ENCODE measurements around the gene NEK7.

The NEK7 gene

GRCh38 chr1:198258491-198258890, 101.7 kb downstream of the NEK7 start:
- Histone ChIP-seq H3K36me3 (ENCODE audit: control insufficient read depth, insufficient read depth, low read length) (no peaks in the 10 kb centered on the region), H3K9ac (ENCODE audit: low read length) (no peak overlapping the region), H3K9me3 (ENCODE audit: control insufficient read depth, insufficient read depth, low read depth, low read length) (no peaks in the 10 kb centered on the region), H3K27me3 (ENCODE audit: control insufficient read depth, insufficient read depth, low read length) (no peaks in the 10 kb centered on the region), H3K4me3 (ENCODE audit: low read depth, low read length) (no peak overlapping the region), H3K4me1 (ENCODE audit: control insufficient read depth, insufficient read depth, low read length) (peaks cover 7% of the 10 kb centered on the region; the same call in 1 of the 2 replicates), H3K27ac (ENCODE audit: low read depth, low read length) (no peak overlapping the region)

- Histone ChIP-seq H3K9ac (ENCODE audit: low read length) (no peak overlapping the region), H3K9me3 (ENCODE audit: control insufficient read depth, insufficient read depth, low read depth, low read length) (no peaks in the 10 kb centered on the region), H3K27me3 (ENCODE audit: control insufficient read depth, insufficient read depth, low read length) (no peaks in the 10 kb centered on the region), H3K4me3 (ENCODE audit: low read depth, low read length) (no peak overlapping the region), H3K4me1 (ENCODE audit: control insufficient read depth, insufficient read depth, low read length) (peaks cover 7% of the 10 kb centered on the region; the same call in 1 of the 2 replicates), H3K36me3 (ENCODE audit: control insufficient read depth, insufficient read depth, low read length) (no peaks in the 10 kb centered on the region), H3K27ac (ENCODE audit: low read depth, low read length) (no peak overlapping the region)
Observed at GRCh38 chr1:198259333-198260074, 102.7 kb downstream of the NEK7 start.

- no peaks in the 10 kb centered on the region for H3K36me3 ChIP-seq (ENCODE audit: control insufficient read depth, insufficient read depth, low read length)
- no peaks in the 10 kb centered on the region for H3K9me3 ChIP-seq (ENCODE audit: control insufficient read depth, insufficient read depth, low read depth, low read length)
- H3K9ac ChIP-seq (ENCODE audit: low read length): no peak overlapping the region
- no peaks in the 10 kb centered on the region for H3K27me3 ChIP-seq (ENCODE audit: control insufficient read depth, insufficient read depth, low read length)
- H3K4me1 ChIP-seq (ENCODE audit: control insufficient read depth, insufficient read depth, low read length): no peaks in the 10 kb centered on the region; the same call in 1 of the 2 replicates
- no peak overlapping the region for H3K4me3 ChIP-seq (ENCODE audit: low read depth, low read length)
- H3K27ac ChIP-seq (ENCODE audit: low read depth, low read length): no peak overlapping the region
Observed at GRCh38 chr1:198261886-198262285, 105.1 kb downstream of the NEK7 start.

- Histone ChIP-seq H3K27ac (ENCODE audit: low read depth, low read length) (no peak overlapping the region), H3K27me3 (ENCODE audit: control insufficient read depth, insufficient read depth, low read length) (no peaks in the 10 kb centered on the region), H3K4me3 (ENCODE audit: low read depth, low read length) (no peak overlapping the region), H3K9me3 (ENCODE audit: control insufficient read depth, insufficient read depth, low read depth, low read length) (no peaks in the 10 kb centered on the region), H3K36me3 (ENCODE audit: control insufficient read depth, insufficient read depth, low read length) (no peaks in the 10 kb centered on the region), H3K4me1 (ENCODE audit: control insufficient read depth, insufficient read depth, low read length) (peaks cover 3% of the 10 kb centered on the region; the same call in 1 of the 2 replicates), H3K9ac (ENCODE audit: low read length) (no peak overlapping the region)
Observed at GRCh38 chr1:198263186-198263585, 106.4 kb downstream of the NEK7 start.

- H3K27me3 ChIP-seq (ENCODE audit: control insufficient read depth, insufficient read depth, low read length): no peaks in the 10 kb centered on the region
- no peak overlapping the region for H3K27ac ChIP-seq (ENCODE audit: low read depth, low read length)
- no peak overlapping the region for H3K4me3 ChIP-seq (ENCODE audit: low read depth, low read length)
- no peak overlapping the region for H3K9ac ChIP-seq (ENCODE audit: low read length)
- H3K36me3 ChIP-seq (ENCODE audit: control insufficient read depth, insufficient read depth, low read length): no peaks in the 10 kb centered on the region
- peaks cover 3% of the 10 kb centered on the region; the same call in 1 of the 2 replicates for H3K4me1 ChIP-seq (ENCODE audit: control insufficient read depth, insufficient read depth, low read length)
- no peaks in the 10 kb centered on the region for H3K9me3 ChIP-seq (ENCODE audit: control insufficient read depth, insufficient read depth, low read depth, low read length)
Observed at GRCh38 chr1:198264282-198264681, 107.5 kb downstream of the NEK7 start.

- Histone ChIP-seq H3K27me3 (ENCODE audit: control insufficient read depth, insufficient read depth, low read length) (no peaks in the 10 kb centered on the region), H3K27ac (ENCODE audit: low read depth, low read length) (no peak overlapping the region), H3K9ac (ENCODE audit: low read length) (no peak overlapping the region), H3K4me1 (ENCODE audit: control insufficient read depth, insufficient read depth, low read length) (peaks cover 3% of the 10 kb centered on the region; the same call in 1 of the 2 replicates), H3K4me3 (ENCODE audit: low read depth, low read length) (no peak overlapping the region), H3K9me3 (ENCODE audit: control insufficient read depth, insufficient read depth, low read depth, low read length) (no peaks in the 10 kb centered on the region), H3K36me3 (ENCODE audit: control insufficient read depth, insufficient read depth, low read length) (no peaks in the 10 kb centered on the region)
Observed at GRCh38 chr1:198265073-198265661, 108.4 kb downstream of the NEK7 start.

GRCh38 chr1:198267056-198267455, 110.3 kb downstream of the NEK7 start:
- H3K9me3 ChIP-seq (ENCODE audit: control insufficient read depth, insufficient read depth, low read depth, low read length): no peaks in the 10 kb centered on the region
- no peaks in the 10 kb centered on the region for H3K36me3 ChIP-seq (ENCODE audit: control insufficient read depth, insufficient read depth, low read length)
- H3K27ac ChIP-seq (ENCODE audit: low read depth, low read length): no peak overlapping the region

GRCh38 chr1:198267921-198268320, 111.1 kb downstream of the NEK7 start:
- Histone ChIP-seq H3K27me3 (ENCODE audit: control insufficient read depth, insufficient read depth, low read length) (no peaks in the 10 kb centered on the region), H3K27ac (ENCODE audit: low read depth, low read length) (no peak overlapping the region), H3K4me1 (ENCODE audit: control insufficient read depth, insufficient read depth, low read length) (peaks cover 3% of the 10 kb centered on the region; the same call in 1 of the 2 replicates), H3K9me3 (ENCODE audit: control insufficient read depth, insufficient read depth, low read depth, low read length) (no peaks in the 10 kb centered on the region), H3K4me3 (ENCODE audit: low read depth, low read length) (no peak overlapping the region), H3K9ac (ENCODE audit: low read length) (no peak overlapping the region), H3K36me3 (ENCODE audit: control insufficient read depth, insufficient read depth, low read length) (no peaks in the 10 kb centered on the region)

More at GRCh38 chr1:198267056-198267455, 110.3 kb downstream of the NEK7 start:
- Histone ChIP-seq H3K4me1 (ENCODE audit: control insufficient read depth, insufficient read depth, low read length) (peaks cover 3% of the 10 kb centered on the region; the same call in 1 of the 2 replicates), H3K4me3 (ENCODE audit: low read depth, low read length) (no peak overlapping the region), H3K9ac (ENCODE audit: low read length) (no peak overlapping the region), H3K27me3 (ENCODE audit: control insufficient read depth, insufficient read depth, low read length) (no peaks in the 10 kb centered on the region)

GRCh38 chr1:198268784-198269645, 112.2 kb downstream of the NEK7 start:
- Histone ChIP-seq H3K27ac (ENCODE audit: low read depth, low read length) (no peak overlapping the region), H3K9me3 (ENCODE audit: control insufficient read depth, insufficient read depth, low read depth, low read length) (no peaks in the 10 kb centered on the region), H3K27me3 (ENCODE audit: control insufficient read depth, insufficient read depth, low read length) (no peaks in the 10 kb centered on the region), H3K4me3 (ENCODE audit: low read depth, low read length) (no peak overlapping the region), H3K9ac (ENCODE audit: low read length) (no peak overlapping the region), H3K4me1 (ENCODE audit: control insufficient read depth, insufficient read depth, low read length) (peaks cover 3% of the 10 kb centered on the region; the same call in 1 of the 2 replicates), H3K36me3 (ENCODE audit: control insufficient read depth, insufficient read depth, low read length) (no peaks in the 10 kb centered on the region)

- Histone ChIP-seq H3K36me3 (ENCODE audit: control insufficient read depth, insufficient read depth, low read length) (no peaks in the 10 kb centered on the region), H3K9me3 (ENCODE audit: control insufficient read depth, insufficient read depth, low read depth, low read length) (no peaks in the 10 kb centered on the region), H3K27me3 (ENCODE audit: control insufficient read depth, insufficient read depth, low read length) (no peaks in the 10 kb centered on the region), H3K27ac (ENCODE audit: low read depth, low read length) (no peak overlapping the region), H3K9ac (ENCODE audit: low read length) (no peak overlapping the region), H3K4me1 (ENCODE audit: control insufficient read depth, insufficient read depth, low read length) (peaks cover 3% of the 10 kb centered on the region; the same call in 1 of the 2 replicates), H3K4me3 (ENCODE audit: low read depth, low read length) (no peak overlapping the region)
Observed at GRCh38 chr1:198269646-198269940, 112.8 kb downstream of the NEK7 start.
